PFSK-1 (cell line): ENCODE measurements around the gene ZNF513.

Source experiments
- FOXP2 ChIP-seq: optimal IDR thresholded peaks from 2 replicates; pipeline ENCODE3; 2011; ENCODE audit warnings: borderline replicate concordance, control low read depth, inconsistent platforms; ENCODE audit not compliant: insufficient read depth; ENCODE audit errors: extremely low read length, extremely low read depth
- POLR2AphosphoS5 ChIP-seq: IDR thresholded peaks from 2 replicates; pipeline ENCODE4 v1.6.1; 2012; ENCODE audit warnings: low read depth, mild to moderate bottlenecking, control low read depth, low read length, moderate library complexity
- REST ChIP-seq, 2 experiments: IDR thresholded peaks; 2 replicates each; pipeline versions ENCODE4 v1.6.1 to v1.8.0; 2011 to 2012; ENCODE audit warnings: low read depth in 2 of 2, low read length in 2 of 2, control low read depth in 1 of 2, inconsistent platforms in 1 of 2, mild to moderate bottlenecking in 1 of 2, moderate library complexity in 1 of 2; ENCODE audit not compliant: insufficient read depth in 1 of 2
- SIN3A ChIP-seq: IDR thresholded peaks from 2 replicates; pipeline ENCODE4 v1.6.1; 2012; ENCODE audit warnings: mild to moderate bottlenecking, low read length, moderate library complexity, borderline replicate concordance; ENCODE audit not compliant: insufficient read depth
- TAF1 ChIP-seq: IDR thresholded peaks from 2 replicates; pipeline ENCODE4 v1.6.1; 2012; ENCODE audit warnings: low read length, control low read depth, borderline replicate concordance; ENCODE audit not compliant: insufficient read depth

GRCh38 chr2:27356056-27356381 is 24.5 kb downstream of the ZNF513 start:
- TF ChIP-seq POLR2AphosphoS5 (no peak), TAF1 (peak; percentile 56; the same call in 1 of the 2 replicates), REST (IDR thresholded peaks at IDR 0.05; ENCODE audit: insufficient read depth in 1 of 2, low read depth in 2 of 2, low read length in 2 of 2) (no peak), SIN3A (peak; percentile 76; the same call in 1 of the 2 replicates), FOXP2 (no peak)
